ENCODE measurements around the gene RUFY3.

The RUFY3 gene

DNA sequence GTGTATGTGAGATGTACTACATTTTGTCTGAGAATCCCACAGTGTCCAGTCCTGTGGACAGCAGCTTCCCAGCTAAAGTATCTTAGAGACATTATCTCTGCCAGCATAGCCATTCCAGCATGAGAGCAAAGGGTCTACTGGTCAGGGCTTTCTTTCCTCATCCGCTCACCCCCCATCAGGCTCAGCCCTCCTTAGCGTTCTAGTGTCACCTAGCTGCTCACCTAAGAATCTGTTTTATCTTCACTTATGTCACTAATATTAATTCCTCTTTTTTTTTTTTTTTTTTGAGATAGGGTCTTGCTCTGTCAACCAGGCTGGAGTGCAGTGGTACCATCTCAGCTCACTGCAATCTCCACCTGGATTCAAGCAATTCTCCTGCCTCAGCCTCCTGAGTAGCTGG, 15.6 kb downstream of the RUFY3 start (continued):
- TF ChIP-seq, protein P1, sequence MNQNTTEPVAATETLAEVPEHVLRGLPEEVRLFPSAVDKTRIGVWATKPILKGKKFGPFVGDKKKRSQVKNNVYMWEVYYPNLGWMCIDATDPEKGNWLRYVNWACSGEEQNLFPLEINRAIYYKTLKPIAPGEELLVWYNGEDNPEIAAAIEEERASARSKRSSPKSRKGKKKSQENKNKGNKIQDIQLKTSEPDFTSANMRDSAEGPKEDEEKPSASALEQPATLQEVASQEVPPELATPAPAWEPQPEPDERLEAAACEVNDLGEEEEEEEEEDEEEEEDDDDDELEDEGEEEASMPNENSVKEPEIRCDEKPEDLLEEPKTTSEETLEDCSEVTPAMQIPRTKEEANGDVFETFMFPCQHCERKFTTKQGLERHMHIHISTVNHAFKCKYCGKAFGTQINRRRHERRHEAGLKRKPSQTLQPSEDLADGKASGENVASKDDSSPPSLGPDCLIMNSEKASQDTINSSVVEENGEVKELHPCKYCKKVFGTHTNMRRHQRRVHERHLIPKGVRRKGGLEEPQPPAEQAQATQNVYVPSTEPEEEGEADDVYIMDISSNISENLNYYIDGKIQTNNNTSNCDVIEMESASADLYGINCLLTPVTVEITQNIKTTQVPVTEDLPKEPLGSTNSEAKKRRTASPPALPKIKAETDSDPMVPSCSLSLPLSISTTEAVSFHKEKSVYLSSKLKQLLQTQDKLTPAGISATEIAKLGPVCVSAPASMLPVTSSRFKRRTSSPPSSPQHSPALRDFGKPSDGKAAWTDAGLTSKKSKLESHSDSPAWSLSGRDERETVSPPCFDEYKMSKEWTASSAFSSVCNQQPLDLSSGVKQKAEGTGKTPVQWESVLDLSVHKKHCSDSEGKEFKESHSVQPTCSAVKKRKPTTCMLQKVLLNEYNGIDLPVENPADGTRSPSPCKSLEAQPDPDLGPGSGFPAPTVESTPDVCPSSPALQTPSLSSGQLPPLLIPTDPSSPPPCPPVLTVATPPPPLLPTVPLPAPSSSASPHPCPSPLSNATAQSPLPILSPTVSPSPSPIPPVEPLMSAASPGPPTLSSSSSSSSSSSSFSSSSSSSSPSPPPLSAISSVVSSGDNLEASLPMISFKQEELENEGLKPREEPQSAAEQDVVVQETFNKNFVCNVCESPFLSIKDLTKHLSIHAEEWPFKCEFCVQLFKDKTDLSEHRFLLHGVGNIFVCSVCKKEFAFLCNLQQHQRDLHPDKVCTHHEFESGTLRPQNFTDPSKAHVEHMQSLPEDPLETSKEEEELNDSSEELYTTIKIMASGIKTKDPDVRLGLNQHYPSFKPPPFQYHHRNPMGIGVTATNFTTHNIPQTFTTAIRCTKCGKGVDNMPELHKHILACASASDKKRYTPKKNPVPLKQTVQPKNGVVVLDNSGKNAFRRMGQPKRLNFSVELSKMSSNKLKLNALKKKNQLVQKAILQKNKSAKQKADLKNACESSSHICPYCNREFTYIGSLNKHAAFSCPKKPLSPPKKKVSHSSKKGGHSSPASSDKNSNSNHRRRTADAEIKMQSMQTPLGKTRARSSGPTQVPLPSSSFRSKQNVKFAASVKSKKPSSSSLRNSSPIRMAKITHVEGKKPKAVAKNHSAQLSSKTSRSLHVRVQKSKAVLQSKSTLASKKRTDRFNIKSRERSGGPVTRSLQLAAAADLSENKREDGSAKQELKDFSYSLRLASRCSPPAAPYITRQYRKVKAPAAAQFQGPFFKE (tag by site-specific recombination; IDR thresholded peaks at IDR 0.05; ENCODE audit: borderline replicate concordance), result no peak
- no peak for TF ChIP-seq ZNF792 (tag by site-specific recombination; IDR thresholded peaks at IDR 0.05)
- TF ChIP-seq, protein P2, sequence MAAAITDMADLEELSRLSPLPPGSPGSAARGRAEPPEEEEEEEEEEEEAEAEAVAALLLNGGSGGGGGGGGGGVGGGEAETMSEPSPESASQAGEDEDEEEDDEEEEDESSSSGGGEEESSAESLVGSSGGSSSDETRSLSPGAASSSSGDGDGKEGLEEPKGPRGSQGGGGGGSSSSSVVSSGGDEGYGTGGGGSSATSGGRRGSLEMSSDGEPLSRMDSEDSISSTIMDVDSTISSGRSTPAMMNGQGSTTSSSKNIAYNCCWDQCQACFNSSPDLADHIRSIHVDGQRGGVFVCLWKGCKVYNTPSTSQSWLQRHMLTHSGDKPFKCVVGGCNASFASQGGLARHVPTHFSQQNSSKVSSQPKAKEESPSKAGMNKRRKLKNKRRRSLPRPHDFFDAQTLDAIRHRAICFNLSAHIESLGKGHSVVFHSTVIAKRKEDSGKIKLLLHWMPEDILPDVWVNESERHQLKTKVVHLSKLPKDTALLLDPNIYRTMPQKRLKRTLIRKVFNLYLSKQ (tag by site-specific recombination; IDR thresholded peaks at IDR 0.05; ENCODE audit: borderline replicate concordance), result no peak
- TF ChIP-seq, protein P3, sequence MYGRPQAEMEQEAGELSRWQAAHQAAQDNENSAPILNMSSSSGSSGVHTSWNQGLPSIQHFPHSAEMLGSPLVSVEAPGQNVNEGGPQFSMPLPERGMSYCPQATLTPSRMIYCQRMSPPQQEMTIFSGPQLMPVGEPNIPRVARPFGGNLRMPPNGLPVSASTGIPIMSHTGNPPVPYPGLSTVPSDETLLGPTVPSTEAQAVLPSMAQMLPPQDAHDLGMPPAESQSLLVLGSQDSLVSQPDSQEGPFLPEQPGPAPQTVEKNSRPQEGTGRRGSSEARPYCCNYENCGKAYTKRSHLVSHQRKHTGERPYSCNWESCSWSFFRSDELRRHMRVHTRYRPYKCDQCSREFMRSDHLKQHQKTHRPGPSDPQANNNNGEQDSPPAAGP (tag by site-specific recombination; IDR thresholded peaks at IDR 0.05), result no peak
- TF ChIP-seq, protein P4, sequence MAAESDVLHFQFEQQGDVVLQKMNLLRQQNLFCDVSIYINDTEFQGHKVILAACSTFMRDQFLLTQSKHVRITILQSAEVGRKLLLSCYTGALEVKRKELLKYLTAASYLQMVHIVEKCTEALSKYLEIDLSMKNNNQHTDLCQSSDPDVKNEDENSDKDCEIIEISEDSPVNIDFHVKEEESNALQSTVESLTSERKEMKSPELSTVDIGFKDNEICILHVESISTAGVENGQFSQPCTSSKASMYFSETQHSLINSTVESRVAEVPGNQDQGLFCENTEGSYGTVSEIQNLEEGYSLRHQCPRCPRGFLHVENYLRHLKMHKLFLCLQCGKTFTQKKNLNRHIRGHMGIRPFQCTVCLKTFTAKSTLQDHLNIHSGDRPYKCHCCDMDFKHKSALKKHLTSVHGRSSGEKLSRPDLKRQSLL (tag by site-specific recombination; IDR thresholded peaks at IDR 0.05), result no peak
- TF ChIP-seq, protein P5, sequence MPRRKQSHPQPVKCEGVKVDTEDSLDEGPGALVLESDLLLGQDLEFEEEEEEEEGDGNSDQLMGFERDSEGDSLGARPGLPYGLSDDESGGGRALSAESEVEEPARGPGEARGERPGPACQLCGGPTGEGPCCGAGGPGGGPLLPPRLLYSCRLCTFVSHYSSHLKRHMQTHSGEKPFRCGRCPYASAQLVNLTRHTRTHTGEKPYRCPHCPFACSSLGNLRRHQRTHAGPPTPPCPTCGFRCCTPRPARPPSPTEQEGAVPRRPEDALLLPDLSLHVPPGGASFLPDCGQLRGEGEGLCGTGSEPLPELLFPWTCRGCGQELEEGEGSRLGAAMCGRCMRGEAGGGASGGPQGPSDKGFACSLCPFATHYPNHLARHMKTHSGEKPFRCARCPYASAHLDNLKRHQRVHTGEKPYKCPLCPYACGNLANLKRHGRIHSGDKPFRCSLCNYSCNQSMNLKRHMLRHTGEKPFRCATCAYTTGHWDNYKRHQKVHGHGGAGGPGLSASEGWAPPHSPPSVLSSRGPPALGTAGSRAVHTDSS (tag by site-specific recombination; IDR thresholded peaks at IDR 0.05), result no peak
- TF ChIP-seq ZNF629 (tag by site-specific recombination; IDR thresholded peaks at IDR 0.05), result no peak
- no peak for TF ChIP-seq ZNF585B (tag by site-specific recombination; IDR thresholded peaks at IDR 0.05)

DNA sequence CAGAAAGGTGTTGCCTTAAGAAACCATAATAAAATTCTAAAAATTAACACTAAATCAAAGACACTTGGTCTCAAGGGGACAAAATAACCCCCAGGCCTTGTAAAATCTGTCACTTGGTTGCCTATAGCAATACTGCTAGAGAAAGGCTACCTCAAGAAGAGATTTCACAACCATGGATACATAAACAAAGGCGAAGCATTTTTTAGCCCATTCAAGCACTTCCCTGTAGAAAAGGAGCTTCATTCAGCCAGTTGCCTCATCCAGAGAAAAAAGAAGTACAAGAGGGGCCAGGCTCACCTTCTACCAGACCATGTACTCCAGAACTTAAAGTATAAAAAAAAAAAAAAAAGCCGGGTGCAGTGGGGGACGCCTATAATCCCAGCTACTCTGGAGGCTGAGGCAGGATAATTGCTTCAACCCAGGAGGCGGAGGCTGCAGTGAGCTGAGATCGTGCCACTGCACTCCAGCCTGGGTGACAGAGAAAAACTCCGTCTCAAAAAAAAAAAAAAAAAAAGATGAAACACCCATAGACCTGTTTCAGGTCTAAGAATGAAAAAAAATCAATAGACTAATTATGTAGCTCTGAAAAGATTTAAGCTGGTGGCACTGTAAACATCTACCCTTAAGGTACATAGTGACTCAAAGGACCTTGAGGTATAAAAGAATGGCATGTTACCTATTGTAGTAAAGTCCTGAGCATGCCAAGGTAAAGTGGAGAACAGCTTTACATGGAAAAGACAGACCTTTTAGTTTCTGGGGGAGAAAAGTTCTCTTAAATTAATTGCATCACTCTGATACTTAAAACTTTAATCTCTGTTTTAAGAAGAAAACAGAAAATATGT, 18.0 kb downstream of the RUFY3 start:
- Histone ChIP-seq H3K36me3 (ENCODE audit: control insufficient read depth in 2 of 2, insufficient read depth in 1 of 2, low read length in 2 of 2) (no peaks in the 10 kb centered on the region; a peak in 1 of 3 replicates), H3K9me3 (ENCODE audit: control insufficient read depth, insufficient read depth, low read depth, low read length) (no peaks in the 10 kb centered on the region), H3K4me3 (ENCODE audit: low read depth, low read length) (no peak overlapping the region), H3K4me1 (ENCODE audit: control insufficient read depth, insufficient read depth, low read length) (peaks cover 12% of the 10 kb centered on the region), H3K27ac (ENCODE audit: extremely low read depth, low read depth, low read length) (no peak overlapping the region)
- ChIA-PET CTCF (no interaction called here), POLR2A (interaction anchor here (0.6 kb wide), 1 partner anchor 227 kb away, joined by 3 read pairs; no protein-coding TSS in a partner anchor)
- TF ChIP-seq, protein P5 (tag by site-specific recombination; IDR thresholded peaks at IDR 0.05), result no peak
- TF ChIP-seq OSR2 (tag by site-specific recombination; IDR thresholded peaks at IDR 0.05) (peak; percentile 78), ZBTB17 (tag by site-specific recombination; IDR thresholded peaks at IDR 0.05) (peak; percentile 23; the same call in 1 of the 2 replicates), ZNF335 (tag by site-specific recombination; conservative IDR thresholded peaks at IDR 0.05) (0 out of 2 replicates have a peak, but pooled peaks have one; percentile 27), ZNF112 (tag by site-specific recombination; IDR thresholded peaks at IDR 0.05) (no peak), ZNF600 (tag by site-specific recombination; IDR thresholded peaks at IDR 0.05) (peak; percentile 36; the same call in 1 of the 2 replicates), FEZF1 (tag by site-specific recombination; IDR thresholded peaks at IDR 0.05) (peak; percentile 37; the same call in 1 of the 2 replicates), ZNF394 (tag by site-specific recombination; IDR thresholded peaks at IDR 0.05; ENCODE audit: borderline replicate concordance) (peak; percentile 72; the same call in 1 of the 2 replicates), GLIS1 (tag by site-specific recombination; IDR thresholded peaks at IDR 0.05) (peak; percentile 47)
- TF ChIP-seq, protein P6, sequence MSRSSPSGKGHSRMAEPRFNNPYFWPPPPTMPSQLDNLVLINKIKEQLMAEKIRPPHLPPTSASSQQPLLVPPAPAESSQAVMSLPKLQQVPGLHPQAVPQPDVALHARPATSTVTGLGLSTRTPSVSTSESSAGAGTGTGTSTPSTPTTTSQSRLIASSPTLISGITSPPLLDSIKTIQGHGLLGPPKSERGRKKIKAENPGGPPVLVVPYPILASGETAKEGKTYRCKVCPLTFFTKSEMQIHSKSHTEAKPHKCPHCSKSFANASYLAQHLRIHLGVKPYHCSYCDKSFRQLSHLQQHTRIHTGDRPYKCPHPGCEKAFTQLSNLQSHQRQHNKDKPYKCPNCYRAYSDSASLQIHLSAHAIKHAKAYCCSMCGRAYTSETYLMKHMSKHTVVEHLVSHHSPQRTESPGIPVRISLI (tag by site-specific recombination; IDR thresholded peaks at IDR 0.05), result peak; percentile 77
